GM15510 (cell line): ENCODE measurements around the gene FMNL2.

Experiments used
- POLR2A ChIP-seq: IDR thresholded peaks from 3 replicates; pipeline ENCODE4 v1.6.1; 2011; ENCODE audit warnings: borderline replicate concordance; ENCODE audit not compliant: insufficient read length; ENCODE audit errors: extremely low read depth

FMNL2 gene

GRCh38 chr2:152418688-152419087 is 83.7 kb downstream of the FMNL2 start:
- no peak for TF ChIP-seq POLR2A

- no peak for TF ChIP-seq POLR2A
Observed at GRCh38 chr2:152419944-152420343, 85.0 kb downstream of the FMNL2 start.

- no peak for TF ChIP-seq POLR2A
Observed at GRCh38 chr2:152420363-152420762, 85.4 kb downstream of the FMNL2 start.

GRCh38 chr2:152420936-152421335 is 86.0 kb downstream of the FMNL2 start:
- no peak for TF ChIP-seq POLR2A

- TF ChIP-seq POLR2A, result no peak
Observed at GRCh38 chr2:152421521-152422370, 86.8 kb downstream of the FMNL2 start.

GRCh38 chr2:152423684-152424083 is 88.7 kb downstream of the FMNL2 start:
- TF ChIP-seq POLR2A, result no peak

GRCh38 chr2:152425765-152426727 is 91.1 kb downstream of the FMNL2 start:
- TF ChIP-seq POLR2A, result no peak

- TF ChIP-seq POLR2A, result no peak
Observed at GRCh38 chr2:152426801-152427200, 91.8 kb downstream of the FMNL2 start.

GRCh38 chr2:152427902-152428301 is 92.9 kb downstream of the FMNL2 start:
- no peak for TF ChIP-seq POLR2A

- no peak for TF ChIP-seq POLR2A
Observed at GRCh38 chr2:152428800-152429582, 94.0 kb downstream of the FMNL2 start.

GRCh38 chr2:152430876-152431275 is 95.9 kb downstream of the FMNL2 start:
- no peak for TF ChIP-seq POLR2A

- TF ChIP-seq POLR2A, result no peak
Observed at GRCh38 chr2:152431370-152432098, 96.6 kb downstream of the FMNL2 start.

- TF ChIP-seq POLR2A, result no peak
Observed at GRCh38 chr2:152432206-152432653, 97.3 kb downstream of the FMNL2 start.

- no peak for TF ChIP-seq POLR2A
Observed at GRCh38 chr2:152432765-152433164, 97.8 kb downstream of the FMNL2 start.
